Brain microvascular endothelial cell (primary cell): ENCODE results near the gene TUBB3.

Experiments used
- DNase-seq: peaks from one replicate; pipeline ENCODE4 v3.0.0-alpha.2; 2020
- H3K27ac ChIP-seq: fragments of 250-450 bp; sonication (Bioruptor Pico); 2 replicates; pipeline ENCODE4 v1.5.1; 2020; ENCODE audit warnings: mild to moderate bottlenecking, moderate library complexity
- H3K27me3 ChIP-seq: fragments of 250-450 bp; sonication (Bioruptor Pico); replicated peaks from 2 replicates; pipeline ENCODE4 v1.5.1; 2020; ENCODE audit warnings: mild to moderate bottlenecking
- H3K36me3 ChIP-seq: fragments of 250-450 bp; sonication (Bioruptor Pico); replicated peaks from 2 replicates; pipeline ENCODE4 v1.5.1; 2020; ENCODE audit warnings: mild to moderate bottlenecking
- H3K4me3 ChIP-seq: 2 replicates; pipeline ENCODE4 v1.5.1; 2011; ENCODE audit warnings: low read depth, mild to moderate bottlenecking, control low read depth, low read length, moderate library complexity
- CTCF ChIP-seq: IDR thresholded peaks from 2 replicates; pipeline ENCODE4 v1.5.1; 2011; ENCODE audit warnings: low read depth, mild to moderate bottlenecking, moderate library complexity, low read length, control low read depth, inconsistent platforms; ENCODE audit errors: missing control alignments
- in situ Hi-C: cut with HindIII; loops from 2 replicates; pipeline ENCODE4 v1.10.0; 2017; ENCODE audit warnings: low sequenced_read_pairs, low pct_ligation_motif_present

TUBB3 gene

GRCh38 chr16:89892055-89892630 lies 31.0 kb upstream of the TUBB3 start:
- no peak overlapping the region for H3K4me3 ChIP-seq
- in situ Hi-C loops, result no loop called here
- no peak overlapping the region for H3K27ac ChIP-seq
- no peak for TF ChIP-seq CTCF
- no peaks in the 10 kb centered on the region for H3K27me3 ChIP-seq
- no peak for DNase-seq
- H3K36me3 ChIP-seq, result peaks cover 78% of the 10 kb centered on the region

GRCh38 chr16:89892635-89893034 lies 30.5 kb upstream of the TUBB3 start:
- Histone ChIP-seq H3K27me3 (no peaks in the 10 kb centered on the region), H3K27ac (no peak overlapping the region), H3K36me3 (peaks cover 78% of the 10 kb centered on the region), H3K4me3 (no peak overlapping the region)
- DNase-seq, result no peak
- in situ Hi-C loops, result no loop called here
- TF ChIP-seq CTCF, result no peak

GRCh38 chr16:89893642-89894548 lies 29.2 kb upstream of the TUBB3 start:
- Histone ChIP-seq H3K36me3 (peaks cover 81% of the 10 kb centered on the region), H3K27me3 (no peaks in the 10 kb centered on the region), H3K27ac (no peak overlapping the region), H3K4me3 (no peak overlapping the region)
- no peak for TF ChIP-seq CTCF
- in situ Hi-C loops, result no loop called here
- no peak for DNase-seq

- H3K27ac ChIP-seq, result no peak overlapping the region
- H3K27me3 ChIP-seq, result no peaks in the 10 kb centered on the region
Observed at GRCh38 chr16:89895482-89896250, 27.5 kb upstream of the TUBB3 start.

GRCh38 chr16:89897204-89897603 lies 25.9 kb upstream of the TUBB3 start:
- no peak for TF ChIP-seq CTCF
- no peak overlapping the region for H3K27ac ChIP-seq
- no peak for DNase-seq
- in situ Hi-C loops, result no loop called here
- no peaks in the 10 kb centered on the region for H3K27me3 ChIP-seq
- peaks cover 75% of the 10 kb centered on the region for H3K36me3 ChIP-seq
- no peak overlapping the region for H3K4me3 ChIP-seq

More at GRCh38 chr16:89895482-89896250, 27.5 kb upstream of the TUBB3 start:
- TF ChIP-seq CTCF, result no peak
- Histone ChIP-seq H3K4me3 (no peak overlapping the region), H3K36me3 (peaks cover 83% of the 10 kb centered on the region)
- DNase-seq, result no peak
- in situ Hi-C loops, result no loop called here
